Left kidney (tissue), 2 donors: Measurements from ENCODE around the gene NUDT14. TPM values are rescaled to one million over a fixed set of nuclear protein-coding genes. Genes with fewer than 3 reads are reported as not detected.

Experiments
- DNase-seq: peaks from one replicate; pipeline ENCODE4 v3.0.0-alpha.2; 2013
- polyA plus RNA-seq: library from polyadenylated mRNA; unstranded; fragments of 120-200 nt; gene quantifications from one replicate; pipeline ENCODE4 v1.2.1, GENCODE V29; 2013; ENCODE audit not compliant: insufficient read length

Gene NUDT14
- polyA plus RNA-seq, 1 donor = 24.3 TPM

DNA sequence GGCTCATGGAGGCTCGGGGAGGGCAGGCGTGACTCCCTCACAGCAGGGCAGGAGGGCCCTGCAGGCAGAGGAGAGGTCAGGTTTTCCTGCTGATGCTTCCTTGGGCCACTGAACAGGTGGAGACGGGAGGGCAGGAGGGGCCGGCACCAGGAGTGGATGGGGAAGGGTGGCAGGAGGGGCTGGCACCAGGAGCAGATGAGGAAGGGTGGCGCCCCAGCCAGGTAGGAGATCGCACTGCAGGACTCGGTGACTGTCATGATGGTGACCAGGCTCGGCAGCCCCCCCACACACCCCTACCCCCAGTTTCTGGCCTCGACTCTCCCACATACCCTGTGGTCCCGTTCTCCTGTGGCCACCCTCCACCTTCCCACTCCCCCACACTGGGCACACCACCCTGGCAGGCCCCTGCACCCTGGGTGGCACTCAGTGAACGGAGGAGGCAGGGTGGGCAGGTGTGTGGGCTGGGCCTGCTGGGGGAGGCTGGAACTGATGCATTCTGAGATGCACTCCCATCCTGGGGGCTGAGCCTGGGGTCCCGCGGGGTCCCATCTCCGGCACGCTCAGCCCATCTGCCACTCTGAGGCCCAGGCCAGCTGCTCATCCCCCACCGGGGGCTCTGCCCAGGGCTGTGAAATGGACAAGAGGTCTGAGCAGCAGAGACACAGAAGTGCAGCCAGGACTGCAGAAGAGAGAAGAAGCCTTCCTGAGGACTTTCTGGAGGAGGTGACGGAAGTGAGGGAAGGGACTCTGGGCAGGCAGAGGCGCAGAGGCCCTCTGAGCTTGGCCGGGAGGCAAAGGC lies 2.8 kb downstream of the NUDT14 start:
- DNase-seq = no peak

DNA sequence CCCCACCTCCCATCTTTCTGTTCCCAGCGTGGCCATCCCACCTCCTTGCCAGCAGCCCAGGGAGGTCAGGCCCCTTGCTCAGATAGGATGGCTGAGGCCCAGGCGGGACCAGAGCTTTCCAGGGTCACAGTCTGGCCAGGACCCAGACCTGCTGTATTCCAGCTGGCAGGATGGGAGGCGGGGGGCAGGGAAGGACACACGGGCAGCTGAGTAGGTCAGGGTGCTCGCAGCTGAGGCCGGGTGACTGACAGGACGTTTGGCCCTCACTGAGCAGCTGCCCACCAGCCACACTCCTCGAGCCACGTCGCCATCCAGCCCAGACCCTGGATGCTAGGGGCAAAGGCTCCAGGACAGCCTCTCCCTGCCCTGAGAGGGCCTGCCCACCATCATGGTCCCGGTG lies 4.0 kb downstream of the NUDT14 start:
- no peak for DNase-seq

GRCh38 chr14:105176513-105176912 lies 4.6 kb downstream of the NUDT14 start:
- no peak for DNase-seq

DNA sequence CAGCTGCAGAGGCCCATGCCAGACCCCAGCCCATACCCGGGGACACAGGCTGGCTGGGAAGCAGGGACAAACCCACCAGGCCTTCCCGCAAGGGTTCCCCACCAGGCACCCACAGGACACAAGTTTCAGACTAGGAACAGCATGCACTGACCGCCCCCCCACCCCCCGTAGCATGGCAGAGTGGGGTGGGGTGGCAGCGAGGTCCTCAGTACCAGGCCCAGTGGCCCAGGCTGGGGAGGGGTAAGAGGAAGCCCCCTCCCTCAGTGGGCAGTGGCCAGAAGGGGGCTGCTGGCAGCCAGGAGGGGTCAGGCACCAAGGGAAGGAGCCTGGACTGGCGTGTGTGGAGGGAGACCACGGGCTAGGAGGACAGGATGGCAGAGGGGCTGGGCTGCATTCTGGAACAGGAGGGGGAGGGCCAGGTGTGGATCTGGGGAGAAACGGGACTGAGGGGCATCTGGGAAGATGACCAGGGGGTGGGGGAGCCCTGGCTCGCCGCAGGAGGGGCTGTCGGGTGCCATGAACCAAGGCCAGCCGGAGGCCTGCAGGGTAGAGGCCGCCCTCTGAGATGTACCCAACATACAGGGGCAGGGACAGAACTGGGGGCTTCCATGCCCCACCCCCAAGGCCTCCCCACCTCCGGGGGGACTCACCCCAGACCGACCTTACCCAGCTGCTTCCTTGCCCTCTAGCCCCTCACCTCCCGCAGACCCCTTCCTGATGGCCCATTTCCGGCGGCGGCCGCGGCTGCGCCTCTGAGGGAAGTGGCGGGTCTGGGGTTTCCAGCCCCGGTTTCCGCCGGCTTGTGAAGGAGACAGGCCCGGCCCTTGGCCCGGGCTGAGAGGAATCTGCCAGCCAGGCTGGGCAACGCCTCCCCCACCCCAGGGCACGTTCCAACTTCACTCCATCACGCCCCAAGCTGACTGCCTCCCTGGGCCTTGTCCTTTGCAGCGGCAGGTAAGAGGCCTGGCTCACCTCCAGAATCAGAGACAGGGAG lies 6.9 kb downstream of the NUDT14 start:
- no peak for DNase-seq

- DNase-seq = no peak
Observed at GRCh38 chr14:105173145-105173544, 8.0 kb downstream of the NUDT14 start.

DNA sequence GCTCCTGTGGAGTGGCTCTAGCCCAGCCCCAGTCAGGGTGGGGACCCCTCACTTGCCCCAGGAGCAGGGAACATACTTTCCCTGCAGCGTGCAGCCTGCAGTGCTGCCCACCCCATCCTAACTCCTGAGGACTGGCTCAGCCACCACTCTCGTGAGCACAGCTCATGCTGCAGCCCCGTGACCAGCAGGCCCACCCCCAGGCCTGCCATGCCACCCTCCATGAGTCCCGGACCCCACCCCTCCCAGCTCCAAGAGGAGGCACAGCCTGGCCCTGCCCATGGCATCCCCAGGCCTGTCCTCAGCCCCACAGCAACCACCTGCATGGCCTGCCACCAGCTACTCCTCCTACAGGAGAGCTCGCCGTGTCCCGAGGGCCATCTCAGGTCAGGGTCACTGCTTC lies 8.6 kb downstream of the NUDT14 start:
- DNase-seq = no peak

- no peak for DNase-seq
Observed at GRCh38 chr14:105171004-105171673, 10.0 kb downstream of the NUDT14 start.

DNA sequence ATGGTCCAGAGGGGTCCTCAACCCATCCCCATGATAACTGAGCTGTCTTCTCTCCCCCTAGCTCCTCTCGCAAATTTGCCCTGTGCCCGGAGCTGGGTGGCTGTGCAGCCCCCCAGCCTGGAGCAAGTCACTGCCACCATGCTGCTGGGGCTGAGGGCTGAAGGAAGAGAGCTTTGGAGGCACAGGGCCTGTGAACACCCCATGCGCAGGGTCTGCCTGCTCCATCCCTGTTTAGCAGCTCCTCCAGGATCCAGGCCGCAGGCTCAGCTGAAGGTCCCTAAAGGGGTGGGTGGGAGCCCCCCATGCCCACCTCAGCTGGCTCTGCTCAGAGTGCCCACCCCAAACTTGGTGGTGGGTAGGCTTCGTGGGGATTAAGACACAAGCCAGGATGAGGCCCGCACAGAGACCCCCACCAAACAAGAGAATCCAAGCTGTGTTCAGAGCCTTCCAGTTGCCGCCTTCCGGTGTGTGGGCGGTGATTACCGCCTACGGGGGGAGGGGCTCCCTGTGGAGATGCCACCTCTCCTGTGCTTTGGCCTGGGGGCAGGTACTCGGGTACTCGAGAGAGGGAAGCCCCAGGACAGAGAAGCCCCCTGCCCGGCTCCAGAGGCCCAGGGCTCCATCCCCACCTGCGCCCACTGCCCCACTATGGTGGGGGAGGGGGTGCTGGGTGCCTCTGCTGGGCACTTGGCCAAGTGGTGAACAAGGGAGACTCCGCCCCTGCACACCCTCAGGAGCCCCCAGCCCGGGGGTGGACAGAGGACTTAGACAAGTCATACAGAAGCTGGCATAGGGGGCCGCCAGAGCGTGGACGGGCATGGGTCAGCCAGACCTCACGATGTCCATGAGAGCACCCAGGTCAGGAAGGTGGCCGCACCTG lies 11.1 kb downstream of the NUDT14 start:
- DNase-seq = no peak

GRCh38 chr14:105168979-105169507 lies 12.1 kb downstream of the NUDT14 start:
- no peak for DNase-seq

DNA sequence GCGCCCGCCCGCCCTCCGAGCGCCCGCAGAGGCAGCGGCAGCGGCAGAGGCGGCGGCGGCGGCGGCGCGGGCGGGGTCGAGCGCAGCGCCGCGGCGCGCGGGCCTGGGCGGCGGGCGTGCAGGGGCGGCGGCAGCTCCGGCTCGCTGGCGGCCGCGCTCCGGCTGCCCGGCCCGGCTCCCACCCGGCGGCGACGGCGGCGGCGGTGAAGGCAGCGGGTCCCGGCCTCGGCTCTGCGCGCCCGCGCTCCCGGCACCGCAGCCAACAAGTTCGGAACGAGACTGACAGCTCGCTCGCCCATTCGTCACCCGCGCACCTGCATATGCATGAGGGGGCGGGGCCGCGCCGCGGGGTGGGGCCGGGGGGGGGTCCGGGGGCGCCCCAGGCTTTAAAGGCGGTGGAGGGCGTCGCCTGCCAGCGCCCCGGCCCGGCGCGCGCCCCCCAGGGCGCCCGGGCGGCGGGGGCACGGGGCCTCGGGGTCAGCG lies 12.6 kb downstream of the NUDT14 start, which contains the start of gene JAG2:
JAG2 (minus strand) TSS at position 281 of the 483 bp plus-strand sequence. CDS start 356 bp downstream, outside the sequence.
- DNase-seq = no peak

DNA sequence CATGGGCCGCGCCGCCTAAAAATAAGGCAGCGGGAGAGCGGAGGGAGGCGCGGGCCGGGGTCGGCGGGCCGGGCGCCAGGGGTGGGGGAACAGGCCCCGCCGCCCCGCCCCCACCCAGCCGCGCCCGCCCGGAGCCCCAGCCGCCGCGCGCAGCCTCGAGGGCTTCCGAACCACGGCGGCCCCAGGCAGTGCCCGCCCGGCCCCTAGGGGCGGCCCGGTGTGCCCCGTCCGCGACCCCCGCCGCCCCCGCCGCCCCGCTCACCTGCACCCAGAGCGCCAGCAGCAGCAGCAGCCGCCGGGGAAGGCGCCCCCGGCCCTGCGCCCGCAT lies 13.1 kb downstream of the NUDT14 start:
- no peak for DNase-seq

DNA sequence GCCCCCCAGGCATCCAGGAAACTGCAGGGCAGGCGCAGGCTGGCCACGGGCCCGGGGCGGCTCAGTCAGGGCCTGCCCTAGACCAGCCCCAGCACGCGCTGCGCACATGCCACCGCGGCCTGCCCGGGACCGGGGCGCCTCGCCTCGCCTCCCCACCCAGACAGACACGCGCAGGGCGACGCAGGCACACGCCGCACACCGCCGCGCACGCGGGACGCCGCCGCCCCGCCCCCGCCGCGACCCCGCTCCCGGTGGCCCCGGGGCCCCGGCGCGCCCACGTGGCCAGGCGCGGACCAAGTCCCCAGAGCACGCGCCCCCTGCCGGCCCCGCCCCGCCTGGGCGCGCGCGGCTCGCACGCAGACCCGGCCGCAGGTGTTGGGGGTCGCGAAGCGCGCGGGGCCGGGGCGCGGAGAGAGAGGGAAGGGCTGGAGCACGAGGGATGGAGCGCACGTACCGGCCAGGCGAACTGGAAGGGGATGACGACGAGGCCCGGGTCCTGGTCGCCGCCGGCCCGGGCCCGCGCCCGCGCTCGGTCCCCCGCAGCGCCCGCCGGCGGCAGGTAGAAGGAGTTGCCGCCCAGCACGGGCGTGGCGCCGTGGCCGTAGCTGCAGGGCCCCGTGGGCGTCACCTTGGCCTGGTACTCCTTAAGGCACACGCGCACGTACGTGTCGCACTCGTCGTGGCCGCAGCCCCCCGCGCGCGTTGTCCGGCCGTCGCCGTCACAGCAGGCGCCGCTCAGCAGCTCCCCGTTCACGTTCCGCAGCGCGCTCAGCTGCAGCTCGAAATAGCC lies 13.6 kb downstream of the NUDT14 start:
- DNase-seq = no peak

DNA sequence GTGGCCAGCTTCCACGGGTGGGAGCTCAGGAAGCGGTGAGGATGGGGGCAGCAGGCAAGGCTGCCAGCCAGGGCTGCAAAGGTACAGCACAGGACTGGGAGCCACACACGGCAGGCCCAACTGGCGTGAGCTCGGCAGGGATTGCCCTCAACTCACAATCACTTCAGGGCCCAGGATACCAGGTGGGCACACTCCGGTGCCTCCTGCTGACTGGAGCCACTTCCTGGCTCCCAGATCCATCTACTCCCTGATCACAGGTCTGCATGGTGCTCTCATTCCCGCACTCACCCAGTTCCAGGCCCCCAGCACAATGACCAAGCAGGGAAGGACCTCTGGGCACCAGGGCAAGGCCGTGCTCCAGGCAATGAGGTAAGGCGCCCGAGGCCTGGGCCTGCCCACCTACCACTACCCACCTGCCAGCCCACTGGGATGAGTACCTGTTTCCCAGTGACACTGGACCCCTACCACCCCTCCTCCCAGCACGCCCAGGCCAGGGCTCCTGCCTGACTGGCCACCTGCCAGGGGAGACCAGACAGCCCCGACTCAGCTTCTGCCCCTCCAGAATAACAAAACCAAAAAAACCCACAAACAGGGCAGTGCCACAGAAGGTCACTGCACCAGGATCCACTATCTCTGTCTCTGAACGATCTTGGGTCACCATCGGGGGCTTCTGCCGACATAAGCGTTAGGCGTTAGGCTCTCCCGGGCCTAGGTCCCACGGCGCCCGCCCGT lies 14.4 kb downstream of the NUDT14 start:
- no peak for DNase-seq

DNA sequence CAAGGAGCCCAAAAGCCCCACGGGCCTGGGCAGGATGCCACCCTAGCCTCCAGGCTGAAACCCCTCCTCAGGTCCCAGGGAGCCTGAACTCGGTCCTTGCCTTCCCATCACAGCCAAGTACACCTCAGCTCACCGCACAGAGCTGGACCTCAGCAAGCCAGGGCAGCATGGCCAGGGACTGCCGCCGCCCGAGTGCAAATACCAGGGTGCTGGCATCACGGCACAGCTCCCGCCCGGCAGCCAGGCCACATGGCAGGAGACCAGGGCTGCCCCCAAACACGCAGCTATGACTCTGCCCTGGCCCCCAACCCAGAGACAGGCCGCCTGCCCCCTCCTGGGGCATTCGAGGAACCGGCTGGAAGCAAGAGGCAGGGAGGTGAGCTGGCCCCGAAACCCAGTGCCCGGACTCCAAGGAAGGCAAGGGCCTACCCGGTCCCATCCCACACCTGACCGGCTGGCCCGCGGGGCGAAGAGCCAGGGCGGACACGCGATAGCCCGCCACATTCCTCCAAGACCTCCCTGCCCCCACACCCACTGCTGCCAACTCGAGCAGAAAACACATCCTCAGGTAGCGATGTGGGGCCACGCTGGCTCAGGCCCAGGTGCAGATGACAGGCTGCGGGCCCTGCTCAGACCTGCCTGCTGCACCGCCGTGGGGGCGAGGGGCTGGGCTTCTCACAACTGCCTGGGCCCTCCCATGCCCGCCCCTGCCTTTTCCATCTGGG lies 15.2 kb downstream of the NUDT14 start:
- no peak for DNase-seq

- no peak for DNase-seq
Observed at GRCh38 chr14:105165134-105165704, 15.9 kb downstream of the NUDT14 start.

GRCh38 chr14:105163040-105163742 lies 17.9 kb downstream of the NUDT14 start:
- DNase-seq = no peak

DNA sequence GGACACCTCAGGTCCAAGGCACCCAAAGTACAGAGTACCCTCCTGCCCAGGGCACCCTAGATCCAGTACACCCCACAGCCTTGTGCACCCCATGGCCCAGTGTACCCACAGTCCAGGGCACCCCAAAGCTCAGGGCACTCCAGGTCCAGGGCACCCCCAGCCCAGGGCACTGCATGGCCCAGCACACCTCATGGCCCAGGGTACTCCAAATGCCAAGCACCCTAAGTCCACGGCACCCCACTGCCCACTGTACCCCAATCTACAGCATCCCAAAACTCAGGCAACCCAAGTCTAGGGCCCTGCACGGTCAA lies 18.5 kb downstream of the NUDT14 start:
- DNase-seq = no peak
